Measurements from ENCODE around the gene TYR.
"Not testable (repeated sequence)": the region's sequence is repeated elsewhere in the genome, so short reads cannot be mapped to it uniquely, and the experiment has no call there.

TYR gene

GRCh38 chr11:89273220-89273619 lies 95.5 kb downstream of the TYR start:
- DNase-seq: not testable (repeated sequence)

GRCh38 chr11:89275966-89276365 lies 98.3 kb downstream of the TYR start:
- no peak for DNase-seq

- no peak for DNase-seq
These were observed 101.5 kb downstream of the TYR start for GRCh38 chr11:89279176-89279575.

GRCh38 chr11:89281032-89281677 lies 103.5 kb downstream of the TYR start:
- DNase-seq: not testable (repeated sequence)

- DNase-seq: not testable (repeated sequence)
These were observed 108.9 kb downstream of the TYR start for GRCh38 chr11:89286601-89287000.

- not testable (repeated sequence) for DNase-seq
These were observed 110.3 kb downstream of the TYR start for GRCh38 chr11:89288004-89288403.

- DNase-seq: no peak
These were observed 116.4 kb downstream of the TYR start for GRCh38 chr11:89293965-89294679.

- DNase-seq: not testable (repeated sequence)
These were observed 117.3 kb downstream of the TYR start for GRCh38 chr11:89295023-89295422.

GRCh38 chr11:89303029-89303428 lies 125.4 kb downstream of the TYR start:
- not testable (repeated sequence) for DNase-seq

- DNase-seq: not testable (repeated sequence)
These were observed 130.6 kb downstream of the TYR start for GRCh38 chr11:89308272-89308671.

- DNase-seq: not testable (repeated sequence)
These were observed 131.8 kb downstream of the TYR start for GRCh38 chr11:89309321-89309985.

GRCh38 chr11:89310607-89311006 lies 132.9 kb downstream of the TYR start:
- not testable (repeated sequence) for DNase-seq

- no peak for DNase-seq
These were observed 143.7 kb downstream of the TYR start for GRCh38 chr11:89321401-89321800.

GRCh38 chr11:89327885-89328284 lies 150.2 kb downstream of the TYR start:
- no peak for DNase-seq

- not testable (repeated sequence) for DNase-seq
These were observed 154.3 kb downstream of the TYR start for GRCh38 chr11:89331940-89332339.

GRCh38 chr11:89333704-89334103 lies 156.0 kb downstream of the TYR start:
- DNase-seq: not testable (repeated sequence)

GRCh38 chr11:89337100-89337650 lies 159.5 kb downstream of the TYR start:
- DNase-seq: not testable (repeated sequence)

- DNase-seq: not testable (repeated sequence)
These were observed 160.4 kb downstream of the TYR start for GRCh38 chr11:89338073-89338472.

GRCh38 chr11:89340450-89340849 lies 162.8 kb downstream of the TYR start:
- DNase-seq: not testable (repeated sequence)

GRCh38 chr11:89342880-89343572 lies 165.4 kb downstream of the TYR start:
- not testable (repeated sequence) for DNase-seq
